Neural progenitor cell (in vitro differentiated cells): ENCODE results near the gene SPOP.

ENCODE experiments used
- CTCF ChIP-seq: fragments of 200-600 bp; sonication (generic); IDR thresholded peaks from 2 replicates; pipeline ENCODE4 v1.5.1; 2017; ENCODE audit warnings: antibody characterized with exemption, mild to moderate bottlenecking
- EZH2 ChIP-seq: fragments of 200-600 bp; sonication (generic); IDR thresholded peaks from 2 replicates; pipeline ENCODE4 v1.6.1; 2017; ENCODE audit warnings: antibody characterized with exemption, mild to moderate bottlenecking, moderate library complexity
- EZH2phosphoT487 ChIP-seq: fragments of 200-600 bp; sonication (generic); IDR thresholded peaks from 2 replicates; pipeline ENCODE4 v1.6.1; 2017; ENCODE audit warnings: antibody characterized with exemption

GRCh38 chr17:49725452-49726130 lies 47.7 kb upstream of the SPOP start:
- no peak for TF ChIP-seq CTCF
- no peak for TF ChIP-seq EZH2phosphoT487
- no peak for TF ChIP-seq EZH2
